Calu3 (cell line): Measurements from ENCODE around the gene INHBC. TPM values are rescaled to one million over a fixed set of nuclear protein-coding genes. Genes with fewer than 3 reads are reported as not detected.

Experiments used
- BruUV-seq: library from RNA; stranded (reverse); fragments of 400-500 nt; replicated peaks from 2 replicates; lab custom pipeline; 2021; lab: Mats Ljungman, UMichigan
- CTCF ChIA-PET: fragments of 300-600 bp; sonication (Branson Sonifier 250); formaldehyde crosslinking; loops from one replicate; lab custom pipeline; 2022; ENCODE audit warnings: antibody characterized with exemption; lab: Charles Lee
- DNase-seq: peaks from one replicate; pipeline ENCODE4 v3.0.0; 2022
- H3K27ac Mint-ChIP-seq: one replicate; pipeline ENCODE4 v1.8.0; 2022; ENCODE audit warnings: mixed read lengths; ENCODE audit not compliant: unreplicated experiment
- H3K27me3 Mint-ChIP-seq: one replicate; pipeline ENCODE4 v1.8.0; 2022; ENCODE audit warnings: mixed read lengths; ENCODE audit not compliant: unreplicated experiment
- H3K36me3 Mint-ChIP-seq: one replicate; pipeline ENCODE4 v1.8.0; 2022; ENCODE audit warnings: mild to moderate bottlenecking, moderate library complexity, mixed read lengths; ENCODE audit not compliant: insufficient read depth, unreplicated experiment
- H3K4me1 Mint-ChIP-seq: one replicate; pipeline ENCODE4 v1.8.0; 2022; ENCODE audit warnings: mild to moderate bottlenecking, low read depth, mixed read lengths; ENCODE audit not compliant: unreplicated experiment
- H3K4me3 Mint-ChIP-seq: one replicate; pipeline ENCODE4 v1.8.0; 2022; ENCODE audit warnings: mild to moderate bottlenecking, low read depth, moderate library complexity, mixed read lengths; ENCODE audit not compliant: unreplicated experiment
- H3K9me3 Mint-ChIP-seq: one replicate; pipeline ENCODE4 v1.8.0; 2022; ENCODE audit warnings: low read depth, mixed read lengths; ENCODE audit not compliant: unreplicated experiment
- CTCF ChIP-seq: fragments of 200-600 bp; IDR thresholded peaks from one replicate; pipeline ENCODE4 v1.8.0; 2022; ENCODE audit warnings: antibody characterized with exemption; ENCODE audit not compliant: unreplicated experiment
- intact Hi-C: fragments of 100-400 bp; cut with micrococcal nuclease; formaldehyde crosslinking; loops from one replicate; pipeline ENCODE4 v1.10.0; 2022; ENCODE audit not compliant: unreplicated experiment
- total RNA-seq: library from RNA; stranded (reverse); gene quantifications from 2 replicates; pipeline ENCODE4 v1.2.3, GENCODE V29; 2022

INHBC gene
- total RNA-seq, 1 experiment from 2014 or later, result not detected

GRCh38 chr12:57496822-57497221, 62.2 kb downstream of the INHBC start:
- Mint-ChIP-seq H3K4me1 (no peaks in the 10 kb centered on the region), H3K4me3 (no peak overlapping the region), H3K27ac (peak overlapping the region; percentile 71), H3K9me3 (no peaks in the 10 kb centered on the region), H3K27me3 (no peaks in the 10 kb centered on the region), H3K36me3 (peaks cover 82% of the 10 kb centered on the region)
- BruUV-seq, result no TSS peak
- intact Hi-C loops, result no loop called here
- no peak for TF ChIP-seq CTCF
- CTCF ChIA-PET, result interaction anchor here (0.6 kb wide), 1 partner anchor 1058 kb away, joined by 3 read pairs; no protein-coding TSS in a partner anchor
- DNase-seq, result no peak

GRCh38 chr12:57497223-57498131, 62.9 kb downstream of the INHBC start:
- CTCF ChIA-PET, result interaction anchor here (0.6 kb wide), 1 partner anchor 1059 kb away, joined by 3 read pairs; no protein-coding TSS in a partner anchor
- H3K4me3 Mint-ChIP-seq, result no peak overlapping the region
- no peak for DNase-seq
- H3K27ac Mint-ChIP-seq, result peak overlapping the region; percentile 71
- peaks cover 82% of the 10 kb centered on the region for H3K36me3 Mint-ChIP-seq
- no peaks in the 10 kb centered on the region for H3K27me3 Mint-ChIP-seq
- no peak for TF ChIP-seq CTCF
- no peaks in the 10 kb centered on the region for H3K4me1 Mint-ChIP-seq
- intact Hi-C loops, result no loop called here
- no peaks in the 10 kb centered on the region for H3K9me3 Mint-ChIP-seq
- no TSS peak for BruUV-seq

GRCh38 chr12:57498132-57498502, 63.5 kb downstream of the INHBC start:
- H3K36me3 Mint-ChIP-seq, result peaks cover 82% of the 10 kb centered on the region
- DNase-seq, result no peak
- H3K9me3 Mint-ChIP-seq, result no peaks in the 10 kb centered on the region
- no peak for TF ChIP-seq CTCF
- intact Hi-C loops, result no loop called here
- CTCF ChIA-PET, result no interaction called here
- no peaks in the 10 kb centered on the region for H3K4me1 Mint-ChIP-seq
- H3K27me3 Mint-ChIP-seq, result no peaks in the 10 kb centered on the region
- H3K4me3 Mint-ChIP-seq, result no peak overlapping the region
- H3K27ac Mint-ChIP-seq, result peak overlapping the region; percentile 71
- no TSS peak for BruUV-seq

GRCh38 chr12:57498571-57498970, 64.0 kb downstream of the INHBC start:
- CTCF ChIA-PET, result no interaction called here
- Mint-ChIP-seq H3K9me3 (no peaks in the 10 kb centered on the region), H3K4me1 (no peaks in the 10 kb centered on the region), H3K4me3 (no peak overlapping the region), H3K27me3 (no peaks in the 10 kb centered on the region), H3K36me3 (peaks cover 87% of the 10 kb centered on the region), H3K27ac (peak overlapping the region; percentile 71)
- intact Hi-C loops, result no loop called here
- TF ChIP-seq CTCF, result no peak
- BruUV-seq, result no TSS peak
- no peak for DNase-seq
